Smooth muscle cell (in vitro differentiated cells): ENCODE measurements around the gene ITCH. TPM values are rescaled to one million over a fixed set of nuclear protein-coding genes. Genes with fewer than 3 reads are reported as not detected.

Source experiments
- DNase-seq: peaks from one replicate; lab custom pipeline; 2025; ENCODE audit not compliant: unreplicated experiment; lab: John Stamatoyannopoulos, UW
- H2AFZ ChIP-seq: fragments of 200-600 bp; sonication (generic); 2 replicates; pipeline ENCODE4 v1.6.0; 2016; ENCODE audit warnings: antibody characterized with exemption, low read depth, mild to moderate bottlenecking
- H3F3A ChIP-seq: fragments of 200-600 bp; sonication (generic); 2 replicates; pipeline ENCODE4 v1.6.0; 2017; ENCODE audit warnings: antibody characterized with exemption, low read depth
- H3K27ac ChIP-seq: fragments of 200-600 bp; sonication (generic); 2 replicates; pipeline ENCODE4 v1.5.1; 2016; ENCODE audit warnings: low read depth, mild to moderate bottlenecking
- H3K27me3 ChIP-seq: fragments of 200-600 bp; sonication (generic); 2 replicates; pipeline ENCODE4 v1.6.1; 2016; ENCODE audit warnings: low read depth, mild to moderate bottlenecking
- H3K36me3 ChIP-seq: fragments of 200-600 bp; sonication (generic); 2 replicates; pipeline ENCODE4 v1.5.1; 2016; ENCODE audit warnings: low read depth
- H3K4me1 ChIP-seq: fragments of 200-600 bp; sonication (generic); 2 replicates; pipeline ENCODE4 v1.5.1; 2016; ENCODE audit warnings: low read depth
- H3K4me2 ChIP-seq: fragments of 200-600 bp; sonication (generic); 2 replicates; pipeline ENCODE4 v1.6.0; 2016; ENCODE audit warnings: mild to moderate bottlenecking
- H3K4me3 ChIP-seq: fragments of 200-600 bp; sonication (generic); 2 replicates; pipeline ENCODE4 v1.5.1; 2016; ENCODE audit warnings: mild to moderate bottlenecking
- H3K79me2 ChIP-seq: fragments of 200-600 bp; sonication (generic); 2 replicates; pipeline ENCODE4 v1.6.0; 2016; ENCODE audit warnings: low read depth, mild to moderate bottlenecking
- H3K9ac ChIP-seq: fragments of 200-600 bp; sonication (generic); 2 replicates; pipeline ENCODE4 v1.6.0; 2016; ENCODE audit warnings: low read depth
- H3K9me3 ChIP-seq: fragments of 200-600 bp; sonication (generic); replicated peaks from 2 replicates; pipeline ENCODE4 v1.5.1; 2016; ENCODE audit warnings: low read depth
- H4K20me1 ChIP-seq: fragments of 200-600 bp; sonication (generic); 2 replicates; pipeline ENCODE4 v1.6.0; 2016; ENCODE audit warnings: low read depth
- WGBS: methylation state at CpG from one replicate; pipeline ENCODE4 v1.1.7; 2016; ENCODE audit warnings: low lambda C conversion rate; 5-methylcytosine and 5-hydroxymethylcytosine counted together
- polyA plus RNA-seq: library from polyadenylated mRNA; unstranded; fragments of >200 nt; fragmentation: Nextera tagmentation; extraction: Ambion mirVana; gene quantifications from 2 replicates; pipeline ENCODE4 v1.2.1, GENCODE V29; 2016
- total RNA-seq: library from RNA; depleted of rRNA; stranded (reverse); fragments of >200 nt; gene quantifications from 2 replicates; pipeline ENCODE4 v1.2.3, GENCODE V29; 2014
- TF ChIP-seq, protein P1 (sequence below): fragments of 200-600 bp; sonication (generic); IDR thresholded peaks from 2 replicates; pipeline ENCODE4 v1.5.1; 2017; ENCODE audit warnings: borderline replicate concordance, mild to moderate bottlenecking, antibody characterized with exemption; ENCODE audit not compliant: insufficient read depth, poor library complexity, severe bottlenecking

The ITCH gene
- total and polyA plus RNA-seq, 2 experiments from 2014 or later, result 21.9 to 96.7 TPM

DNA sequence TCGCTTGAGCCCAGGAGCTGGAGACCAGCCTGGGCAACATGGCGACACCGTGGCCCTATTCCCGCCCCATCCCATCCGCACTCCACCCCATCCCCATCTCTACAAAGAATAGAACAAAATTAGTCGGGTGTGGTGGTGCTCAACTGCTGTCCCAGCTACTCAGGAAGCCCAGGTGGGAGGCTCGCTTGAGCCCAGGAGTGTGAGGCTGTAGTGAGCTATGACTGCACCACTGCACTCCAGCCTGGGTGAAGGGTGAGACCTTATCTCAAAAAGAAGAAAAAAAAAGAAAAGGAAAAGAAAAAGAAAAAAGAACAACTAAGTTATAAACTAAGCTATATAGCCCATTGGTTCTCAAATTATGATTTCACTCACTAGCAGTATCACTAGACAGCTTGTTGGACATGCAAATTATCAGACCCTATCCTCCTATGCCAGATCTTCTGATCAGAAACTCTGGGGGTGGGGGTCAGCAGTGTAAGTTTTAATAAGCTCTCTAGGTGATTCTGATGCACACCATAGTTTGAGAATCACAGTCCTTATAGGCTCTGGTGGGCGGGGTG lies 491 bp upstream of the ITCH start:
- peaks cover 28% of the 10 kb centered on the region for H3K4me1 ChIP-seq
- DNase-seq, result no peak
- peak overlapping the region; percentile 96 for H3K4me2 ChIP-seq
- peak overlapping the region; percentile 99 for H3K4me3 ChIP-seq
- peak overlapping the region; percentile 99 for H3K9ac ChIP-seq
- H3F3A ChIP-seq, result peaks cover 6% of the 10 kb centered on the region
- peak overlapping the region; percentile 93 for H2AFZ ChIP-seq
- H3K79me2 ChIP-seq, result peaks cover 45% of the 10 kb centered on the region
- H3K27ac ChIP-seq, result no peak overlapping the region
- H3K36me3 ChIP-seq, result no peaks in the 10 kb centered on the region
- no peaks in the 10 kb centered on the region for H3K9me3 ChIP-seq
- no peaks in the 10 kb centered on the region for H3K27me3 ChIP-seq
- 78% methylated on average over 8 of the region's 8 CpGs for WGBS
- TF ChIP-seq, protein P1, sequence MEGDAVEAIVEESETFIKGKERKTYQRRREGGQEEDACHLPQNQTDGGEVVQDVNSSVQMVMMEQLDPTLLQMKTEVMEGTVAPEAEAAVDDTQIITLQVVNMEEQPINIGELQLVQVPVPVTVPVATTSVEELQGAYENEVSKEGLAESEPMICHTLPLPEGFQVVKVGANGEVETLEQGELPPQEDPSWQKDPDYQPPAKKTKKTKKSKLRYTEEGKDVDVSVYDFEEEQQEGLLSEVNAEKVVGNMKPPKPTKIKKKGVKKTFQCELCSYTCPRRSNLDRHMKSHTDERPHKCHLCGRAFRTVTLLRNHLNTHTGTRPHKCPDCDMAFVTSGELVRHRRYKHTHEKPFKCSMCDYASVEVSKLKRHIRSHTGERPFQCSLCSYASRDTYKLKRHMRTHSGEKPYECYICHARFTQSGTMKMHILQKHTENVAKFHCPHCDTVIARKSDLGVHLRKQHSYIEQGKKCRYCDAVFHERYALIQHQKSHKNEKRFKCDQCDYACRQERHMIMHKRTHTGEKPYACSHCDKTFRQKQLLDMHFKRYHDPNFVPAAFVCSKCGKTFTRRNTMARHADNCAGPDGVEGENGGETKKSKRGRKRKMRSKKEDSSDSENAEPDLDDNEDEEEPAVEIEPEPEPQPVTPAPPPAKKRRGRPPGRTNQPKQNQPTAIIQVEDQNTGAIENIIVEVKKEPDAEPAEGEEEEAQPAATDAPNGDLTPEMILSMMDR, result no peak
- peaks cover 34% of the 10 kb centered on the region for H4K20me1 ChIP-seq

DNA sequence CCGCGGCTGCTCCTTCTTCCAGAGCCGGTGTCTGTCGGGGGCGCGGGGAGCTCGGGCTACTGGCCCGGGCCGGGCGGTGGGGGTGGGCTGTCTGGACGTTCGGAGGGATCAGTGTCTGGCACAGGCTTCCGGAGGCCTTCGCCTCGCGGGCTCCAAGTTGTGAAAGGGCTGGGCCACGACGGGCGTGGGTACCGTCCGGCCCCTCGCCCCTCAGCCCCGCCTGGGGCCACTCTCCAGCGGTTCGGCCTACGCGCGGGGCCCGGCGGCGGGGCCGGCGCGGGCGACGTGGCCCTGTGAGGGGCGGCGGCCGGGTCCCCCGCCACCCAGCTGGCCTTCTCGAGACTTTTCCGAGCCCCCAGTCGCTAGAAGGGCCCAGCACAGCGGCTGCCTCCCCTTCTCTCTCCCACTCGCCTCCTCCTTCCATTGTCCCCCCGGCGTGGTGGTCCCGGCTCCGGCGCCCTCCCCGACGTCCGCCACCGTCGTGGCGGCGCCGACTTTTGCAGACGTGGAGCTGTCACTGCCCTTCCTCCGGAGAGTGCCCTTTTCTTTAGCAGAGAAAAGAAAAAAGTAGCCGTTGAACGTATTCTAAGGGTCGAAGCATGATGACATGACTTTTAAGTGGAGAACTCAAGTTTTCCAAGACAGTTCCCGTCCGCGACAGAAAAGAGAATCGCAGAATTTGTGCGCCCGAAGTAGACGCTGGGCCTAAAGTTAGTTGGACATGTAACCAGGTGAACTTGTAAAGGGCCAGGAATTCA lies 571 bp downstream of the ITCH start:
- H3K9ac ChIP-seq, result peak overlapping the region; percentile 99
- peak; percentile 12 for DNase-seq
- H3K4me2 ChIP-seq, result peak overlapping the region; percentile 96
- under 1% methylated on average over 40 of the region's 70 CpGs for WGBS
- H3K4me3 ChIP-seq, result peak overlapping the region; percentile 99
- peaks cover 56% of the 10 kb centered on the region for H3K79me2 ChIP-seq
- no peaks in the 10 kb centered on the region for H3K36me3 ChIP-seq
- H3K9me3 ChIP-seq, result no peaks in the 10 kb centered on the region
- H2AFZ ChIP-seq, result peak overlapping the region; percentile 93
- peaks cover 28% of the 10 kb centered on the region for H3K4me1 ChIP-seq
- TF ChIP-seq, protein P1, result no peak
- peak overlapping the region; percentile 96 for H3K27ac ChIP-seq
- H3K27me3 ChIP-seq, result no peaks in the 10 kb centered on the region
- peaks cover 45% of the 10 kb centered on the region for H4K20me1 ChIP-seq
- H3F3A ChIP-seq, result peaks cover 6% of the 10 kb centered on the region

- peaks cover 28% of the 10 kb centered on the region for H3K4me1 ChIP-seq
- peaks cover 6% of the 10 kb centered on the region for H3F3A ChIP-seq
- no peaks in the 10 kb centered on the region for H3K36me3 ChIP-seq
- no peak for DNase-seq
- no peaks in the 10 kb centered on the region for H3K9me3 ChIP-seq
- H3K9ac ChIP-seq, result peak overlapping the region; percentile 99
- WGBS, result 40% methylated on average over 4 of the region's 4 CpGs
- TF ChIP-seq, protein P1, result no peak
- peak overlapping the region; percentile 96 for H3K27ac ChIP-seq
- peak overlapping the region; percentile 93 for H2AFZ ChIP-seq
- no peaks in the 10 kb centered on the region for H3K27me3 ChIP-seq
- peak overlapping the region; percentile 96 for H3K4me2 ChIP-seq
- peak overlapping the region; percentile 99 for H3K4me3 ChIP-seq
- peaks cover 61% of the 10 kb centered on the region for H3K79me2 ChIP-seq
- H4K20me1 ChIP-seq, result peaks cover 50% of the 10 kb centered on the region
Observed at GRCh38 chr20:34364223-34364506, 1.1 kb downstream of the ITCH start.
